Measurements from ENCODE around the gene SEPTIN3. TPM values are rescaled to one million over a fixed set of nuclear protein-coding genes. Genes with fewer than 3 reads are reported as not detected.

The SEPTIN3 gene
- polyA plus RNA-seq, 1 donor (not counting 4 experiments of a cell fraction or from before 2014, with no cell fraction given): 0.07 TPM

DNA sequence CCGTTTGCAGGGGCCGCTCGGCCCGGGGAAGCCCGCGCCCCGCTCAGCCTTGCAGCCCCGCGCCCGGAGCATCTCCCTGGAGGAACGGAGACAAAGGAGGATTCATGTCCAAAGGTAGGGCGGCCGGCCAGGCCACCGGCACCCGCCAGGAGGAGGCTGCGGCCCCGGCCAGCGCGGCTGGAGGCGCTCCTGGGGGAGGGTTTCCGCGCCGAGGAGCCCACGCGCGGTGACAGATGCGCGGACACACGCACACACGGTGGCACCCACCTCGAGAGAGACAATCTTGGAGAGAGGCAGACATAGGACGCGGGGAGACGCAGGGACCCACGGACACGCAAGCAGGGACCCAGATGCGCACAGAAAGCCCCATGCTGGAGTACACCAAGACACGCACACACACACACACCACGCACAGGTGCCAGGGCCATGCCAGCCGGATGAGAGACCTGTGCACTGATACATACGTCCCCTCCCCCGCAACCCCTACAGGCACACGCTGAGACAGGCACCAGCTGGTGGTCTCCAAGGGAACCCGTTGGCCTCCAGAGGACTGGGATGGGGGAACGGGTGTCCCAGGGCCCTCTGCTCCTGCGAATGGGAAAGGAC is 7.8 kb downstream of the SEPTIN3 start:
- Histone ChIP-seq H3K9ac (ENCODE audit: control insufficient read depth, extremely low read depth, insufficient read depth, low read length) (no peak overlapping the region), H3K9me1 (ENCODE audit: control insufficient read depth, extremely low read depth, insufficient read depth, low read length) (no peaks in the 10 kb centered on the region), H2AFZ (ENCODE audit: control insufficient read depth, low read length) (no peak overlapping the region), H3K27me3 (ENCODE audit: control insufficient read depth, extremely low read depth, insufficient read depth, low read length) (peaks cover 49% of the 10 kb centered on the region), H3K27ac (ENCODE audit: control insufficient read depth, insufficient read depth, low read length) (no peak overlapping the region), H4K20me1 (ENCODE audit: control insufficient read depth, extremely low read depth, insufficient read depth, low read length) (peaks cover 2% of the 10 kb centered on the region), H3K9me3 (ENCODE audit: control insufficient read depth, low read depth, low read length) (no peaks in the 10 kb centered on the region), H3K79me2 (ENCODE audit: control insufficient read depth, insufficient read depth, low read length) (no peaks in the 10 kb centered on the region), H3K36me3 (ENCODE audit: control insufficient read depth in 2 of 2, extremely low read depth in 1 of 2, insufficient read depth in 2 of 2, low read length in 2 of 2) (no peaks in the 10 kb centered on the region), H3K4me3 (ENCODE audit: control insufficient read depth in 2 of 3, extremely low read depth in 1 of 3, insufficient read depth in 2 of 3, low read depth in 1 of 3, low read length in 3 of 3) (peak overlapping the region in 1 of 3 experiments; percentile 20), H3K4me2 (ENCODE audit: control insufficient read depth, extremely low read depth, insufficient read depth, low read depth, low read length) (peak overlapping the region; percentile 60), H3K4me1 (ENCODE audit: control insufficient read depth, extremely low read depth, insufficient read depth, low read length) (no peaks in the 10 kb centered on the region)
- FAIRE-seq: no peak
- no peak for DNase-seq (ENCODE audit: low read depth, low spot score)
- TF ChIP-seq, protein P1, sequence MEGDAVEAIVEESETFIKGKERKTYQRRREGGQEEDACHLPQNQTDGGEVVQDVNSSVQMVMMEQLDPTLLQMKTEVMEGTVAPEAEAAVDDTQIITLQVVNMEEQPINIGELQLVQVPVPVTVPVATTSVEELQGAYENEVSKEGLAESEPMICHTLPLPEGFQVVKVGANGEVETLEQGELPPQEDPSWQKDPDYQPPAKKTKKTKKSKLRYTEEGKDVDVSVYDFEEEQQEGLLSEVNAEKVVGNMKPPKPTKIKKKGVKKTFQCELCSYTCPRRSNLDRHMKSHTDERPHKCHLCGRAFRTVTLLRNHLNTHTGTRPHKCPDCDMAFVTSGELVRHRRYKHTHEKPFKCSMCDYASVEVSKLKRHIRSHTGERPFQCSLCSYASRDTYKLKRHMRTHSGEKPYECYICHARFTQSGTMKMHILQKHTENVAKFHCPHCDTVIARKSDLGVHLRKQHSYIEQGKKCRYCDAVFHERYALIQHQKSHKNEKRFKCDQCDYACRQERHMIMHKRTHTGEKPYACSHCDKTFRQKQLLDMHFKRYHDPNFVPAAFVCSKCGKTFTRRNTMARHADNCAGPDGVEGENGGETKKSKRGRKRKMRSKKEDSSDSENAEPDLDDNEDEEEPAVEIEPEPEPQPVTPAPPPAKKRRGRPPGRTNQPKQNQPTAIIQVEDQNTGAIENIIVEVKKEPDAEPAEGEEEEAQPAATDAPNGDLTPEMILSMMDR (optimal IDR thresholded peaks at IDR 0.05 in 1 of 3, IDR thresholded peaks at IDR 0.05 in 1 of 3, conservative IDR thresholded peaks at IDR 0.05 in 1 of 3; ENCODE audit: extremely low read depth in 1 of 3, insufficient read depth in 2 of 3, low read length in 3 of 3): no peak
- peak; percentile 83 for TF ChIP-seq EZH2 (IDR thresholded peaks at IDR 0.05; ENCODE audit: low read length)
- dilution Hi-C loops (cut with MboI; ENCODE audit: extremely low pct_ligation_motif_present, low sequenced_read_pairs): no loop called here

DNA sequence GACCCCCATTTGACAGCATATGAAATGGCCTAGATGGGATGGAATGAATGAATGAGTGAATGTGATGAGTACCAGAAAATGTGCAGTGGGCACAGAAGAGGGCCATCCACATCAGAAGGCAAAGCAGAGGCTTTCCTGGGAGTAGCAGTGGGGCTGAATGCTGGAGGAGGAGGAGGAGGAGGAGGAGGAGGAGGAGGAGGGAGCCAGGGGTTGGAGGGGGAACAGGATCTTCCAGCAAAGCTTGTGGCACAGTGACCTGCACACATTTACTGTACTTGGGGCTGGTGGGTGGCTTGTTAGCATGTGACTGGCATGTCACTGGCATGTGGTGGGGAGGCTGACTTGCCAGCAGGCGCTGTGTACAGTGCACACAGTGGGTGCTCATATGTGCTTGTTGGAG is 9.5 kb downstream of the SEPTIN3 start:
- Histone ChIP-seq H3K4me1 (ENCODE audit: control insufficient read depth, extremely low read depth, insufficient read depth, low read length) (no peaks in the 10 kb centered on the region), H3K27me3 (ENCODE audit: control insufficient read depth, extremely low read depth, insufficient read depth, low read length) (peaks cover 49% of the 10 kb centered on the region)

More for the DNA sequence above, 9.5 kb downstream of the SEPTIN3 start:
- Histone ChIP-seq H2AFZ (ENCODE audit: control insufficient read depth, low read length) (no peak overlapping the region), H3K9me3 (ENCODE audit: control insufficient read depth, low read depth, low read length) (no peaks in the 10 kb centered on the region), H3K4me2 (ENCODE audit: control insufficient read depth, extremely low read depth, insufficient read depth, low read depth, low read length) (no peak overlapping the region), H3K36me3 (ENCODE audit: control insufficient read depth in 2 of 2, extremely low read depth in 1 of 2, insufficient read depth in 2 of 2, low read length in 2 of 2) (no peaks in the 10 kb centered on the region), H3K9me1 (ENCODE audit: control insufficient read depth, extremely low read depth, insufficient read depth, low read length) (no peaks in the 10 kb centered on the region), H3K27ac (ENCODE audit: control insufficient read depth, insufficient read depth, low read length) (no peak overlapping the region), H4K20me1 (ENCODE audit: control insufficient read depth, extremely low read depth, insufficient read depth, low read length) (peaks cover 2% of the 10 kb centered on the region), H3K4me3 (ENCODE audit: control insufficient read depth in 2 of 3, extremely low read depth in 1 of 3, insufficient read depth in 2 of 3, low read depth in 1 of 3, low read length in 3 of 3) (no peak overlapping the region), H3K9ac (ENCODE audit: control insufficient read depth, extremely low read depth, insufficient read depth, low read length) (no peak overlapping the region), H3K79me2 (ENCODE audit: control insufficient read depth, insufficient read depth, low read length) (no peaks in the 10 kb centered on the region)
- dilution Hi-C loops (cut with MboI; ENCODE audit: extremely low pct_ligation_motif_present, low sequenced_read_pairs): no loop called here
- TF ChIP-seq, protein P1 (optimal IDR thresholded peaks at IDR 0.05 in 1 of 3, IDR thresholded peaks at IDR 0.05 in 1 of 3, conservative IDR thresholded peaks at IDR 0.05 in 1 of 3; ENCODE audit: extremely low read depth in 1 of 3, insufficient read depth in 2 of 3, low read length in 3 of 3): no peak
- TF ChIP-seq EZH2 (IDR thresholded peaks at IDR 0.05; ENCODE audit: low read length): no peak
- no peak for FAIRE-seq
- DNase-seq (ENCODE audit: low read depth, low spot score): no peak
